ENCODE results near the gene RASSF5. TPM values are rescaled to one million over a fixed set of nuclear protein-coding genes. Genes with fewer than 3 reads are reported as not detected.

Gene RASSF5
- total RNA-seq, 1 experiment from 2014 or later, result 2.1 TPM

DNA sequence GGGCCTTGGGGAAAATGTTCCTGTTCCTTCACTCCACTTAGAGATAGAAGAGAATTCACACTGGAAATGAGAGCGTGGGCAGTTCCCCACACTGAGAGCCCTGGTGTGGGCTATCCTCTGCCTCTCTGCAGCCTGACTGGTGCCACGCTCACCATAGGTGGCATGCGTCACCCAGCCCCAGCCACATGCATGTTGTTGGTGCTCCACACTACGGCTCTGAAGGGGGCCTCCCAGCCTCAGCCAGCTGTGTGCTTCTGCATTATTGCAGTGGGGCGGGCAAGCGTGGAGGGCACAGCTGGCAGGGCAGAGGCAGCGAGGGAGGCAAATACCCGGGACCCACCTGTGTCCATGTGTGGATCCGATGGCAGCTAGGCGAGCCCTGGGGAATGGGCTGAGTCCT lies 14.7 kb upstream of the RASSF5 start:
- Mint-ChIP-seq H3K4me3 (no peak overlapping the region), H3K36me3 (no peaks in the 10 kb centered on the region), H3K27me3 (ENCODE audit: low read depth) (no peaks in the 10 kb centered on the region), H3K27ac (no peak overlapping the region), H3K9me3 (no peaks in the 10 kb centered on the region), H3K4me1 (no peaks in the 10 kb centered on the region)
- no peak for ATAC-seq
- ChIA-PET CTCF (interaction anchor here (0.6 to 5.1 kb wide), 4 partner anchors 12 to 93 kb away, joined by 3 to 126 read pairs (median 6); no protein-coding TSS in a partner anchor), POLR2A (no interaction called here)
- DNase-seq (ENCODE audit: low spot score), result no peak
- no peak for TF ChIP-seq USF1 (CRISPR knock-in tag; IDR thresholded peaks at IDR 0.05)
- TF ChIP-seq ZBTB43 (CRISPR knock-in tag; IDR thresholded peaks at IDR 0.05), result no peak
- no peak for TF ChIP-seq ELF4 (CRISPR knock-in tag; IDR thresholded peaks at IDR 0.05; ENCODE audit: low read depth)
- TF ChIP-seq ZNF671 (CRISPR knock-in tag; IDR thresholded peaks at IDR 0.05), result no peak
- no peak for TF ChIP-seq ZNF423 (CRISPR knock-in tag; IDR thresholded peaks at IDR 0.05)
- TF ChIP-seq, protein P1, sequence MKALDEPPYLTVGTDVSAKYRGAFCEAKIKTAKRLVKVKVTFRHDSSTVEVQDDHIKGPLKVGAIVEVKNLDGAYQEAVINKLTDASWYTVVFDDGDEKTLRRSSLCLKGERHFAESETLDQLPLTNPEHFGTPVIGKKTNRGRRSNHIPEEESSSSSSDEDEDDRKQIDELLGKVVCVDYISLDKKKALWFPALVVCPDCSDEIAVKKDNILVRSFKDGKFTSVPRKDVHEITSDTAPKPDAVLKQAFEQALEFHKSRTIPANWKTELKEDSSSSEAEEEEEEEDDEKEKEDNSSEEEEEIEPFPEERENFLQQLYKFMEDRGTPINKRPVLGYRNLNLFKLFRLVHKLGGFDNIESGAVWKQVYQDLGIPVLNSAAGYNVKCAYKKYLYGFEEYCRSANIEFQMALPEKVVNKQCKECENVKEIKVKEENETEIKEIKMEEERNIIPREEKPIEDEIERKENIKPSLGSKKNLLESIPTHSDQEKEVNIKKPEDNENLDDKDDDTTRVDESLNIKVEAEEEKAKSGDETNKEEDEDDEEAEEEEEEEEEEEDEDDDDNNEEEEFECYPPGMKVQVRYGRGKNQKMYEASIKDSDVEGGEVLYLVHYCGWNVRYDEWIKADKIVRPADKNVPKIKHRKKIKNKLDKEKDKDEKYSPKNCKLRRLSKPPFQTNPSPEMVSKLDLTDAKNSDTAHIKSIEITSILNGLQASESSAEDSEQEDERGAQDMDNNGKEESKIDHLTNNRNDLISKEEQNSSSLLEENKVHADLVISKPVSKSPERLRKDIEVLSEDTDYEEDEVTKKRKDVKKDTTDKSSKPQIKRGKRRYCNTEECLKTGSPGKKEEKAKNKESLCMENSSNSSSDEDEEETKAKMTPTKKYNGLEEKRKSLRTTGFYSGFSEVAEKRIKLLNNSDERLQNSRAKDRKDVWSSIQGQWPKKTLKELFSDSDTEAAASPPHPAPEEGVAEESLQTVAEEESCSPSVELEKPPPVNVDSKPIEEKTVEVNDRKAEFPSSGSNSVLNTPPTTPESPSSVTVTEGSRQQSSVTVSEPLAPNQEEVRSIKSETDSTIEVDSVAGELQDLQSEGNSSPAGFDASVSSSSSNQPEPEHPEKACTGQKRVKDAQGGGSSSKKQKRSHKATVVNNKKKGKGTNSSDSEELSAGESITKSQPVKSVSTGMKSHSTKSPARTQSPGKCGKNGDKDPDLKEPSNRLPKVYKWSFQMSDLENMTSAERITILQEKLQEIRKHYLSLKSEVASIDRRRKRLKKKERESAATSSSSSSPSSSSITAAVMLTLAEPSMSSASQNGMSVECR (CRISPR knock-in tag; IDR thresholded peaks at IDR 0.05; ENCODE audit: borderline replicate concordance), result no peak

GRCh38 chr1:206493279-206493678 lies 14.1 kb upstream of the RASSF5 start:
- no peaks in the 10 kb centered on the region for H3K36me3 Mint-ChIP-seq
- H3K4me1 Mint-ChIP-seq, result peaks cover under 1% of the 10 kb centered on the region; the same call in 1 of the 2 replicates
- DNase-seq (ENCODE audit: low spot score) (no peak), ATAC-seq (no peak)
- H3K9me3 Mint-ChIP-seq, result no peaks in the 10 kb centered on the region
- H3K27me3 Mint-ChIP-seq (ENCODE audit: low read depth), result no peaks in the 10 kb centered on the region
- POLR2A ChIA-PET, result no interaction called here
- TF ChIP-seq ZNF671 (CRISPR knock-in tag; IDR thresholded peaks at IDR 0.05) (no peak), ZNF416 (CRISPR knock-in tag; IDR thresholded peaks at IDR 0.05) (no peak), KAT7 (CRISPR knock-in tag; IDR thresholded peaks at IDR 0.05; ENCODE audit: borderline replicate concordance) (no peak), HMGA2 (CRISPR knock-in tag; IDR thresholded peaks at IDR 0.05) (no peak), RELA (CRISPR knock-in tag; IDR thresholded peaks at IDR 0.05; ENCODE audit: borderline replicate concordance) (no peak), MLX (CRISPR knock-in tag; IDR thresholded peaks at IDR 0.05) (no peak)
- TF ChIP-seq, protein P2, sequence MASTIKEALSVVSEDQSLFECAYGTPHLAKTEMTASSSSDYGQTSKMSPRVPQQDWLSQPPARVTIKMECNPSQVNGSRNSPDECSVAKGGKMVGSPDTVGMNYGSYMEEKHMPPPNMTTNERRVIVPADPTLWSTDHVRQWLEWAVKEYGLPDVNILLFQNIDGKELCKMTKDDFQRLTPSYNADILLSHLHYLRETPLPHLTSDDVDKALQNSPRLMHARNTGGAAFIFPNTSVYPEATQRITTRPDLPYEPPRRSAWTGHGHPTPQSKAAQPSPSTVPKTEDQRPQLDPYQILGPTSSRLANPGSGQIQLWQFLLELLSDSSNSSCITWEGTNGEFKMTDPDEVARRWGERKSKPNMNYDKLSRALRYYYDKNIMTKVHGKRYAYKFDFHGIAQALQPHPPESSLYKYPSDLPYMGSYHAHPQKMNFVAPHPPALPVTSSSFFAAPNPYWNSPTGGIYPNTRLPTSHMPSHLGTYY (CRISPR knock-in tag; IDR thresholded peaks at IDR 0.05), result no peak
- H3K27ac Mint-ChIP-seq, result no peak overlapping the region
- H3K4me3 Mint-ChIP-seq, result no peak overlapping the region
- CTCF ChIA-PET, result interaction anchor here (0.6 to 5.1 kb wide), 5 partner anchors 11 to 93 kb away, joined by 3 to 126 read pairs (median 6); no protein-coding TSS in a partner anchor

DNA sequence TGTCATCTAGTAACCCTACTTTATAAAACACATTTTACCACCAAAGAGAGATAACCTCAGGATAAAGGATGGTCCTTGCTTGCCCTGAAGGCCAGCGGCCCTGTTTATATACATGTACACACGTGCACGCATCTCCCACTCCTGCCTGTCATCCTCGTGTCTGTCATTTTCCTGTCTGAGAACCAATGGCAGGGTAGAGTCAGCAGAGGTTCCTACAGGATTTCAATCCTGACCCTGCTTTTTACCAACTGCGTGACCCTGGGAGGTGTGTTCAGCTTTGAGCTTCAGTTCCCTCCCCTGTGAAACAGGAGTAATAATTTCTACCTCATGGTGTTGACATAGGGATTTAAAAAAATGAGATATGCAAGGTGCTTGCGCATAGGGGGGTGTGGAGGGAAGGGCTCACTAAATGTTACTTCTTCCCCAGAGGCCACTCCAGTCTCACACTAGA lies 12.3 kb upstream of the RASSF5 start:
- TF ChIP-seq SMAD3 (CRISPR knock-in tag; IDR thresholded peaks at IDR 0.05; ENCODE audit: borderline replicate concordance) (no peak), TEAD4 (CRISPR knock-in tag; IDR thresholded peaks at IDR 0.05) (no peak), ZNF121 (CRISPR knock-in tag; IDR thresholded peaks at IDR 0.05) (no peak)
- no peak overlapping the region for H3K4me3 Mint-ChIP-seq
- DNase-seq (ENCODE audit: low spot score), result no peak
- no peaks in the 10 kb centered on the region for H3K27me3 Mint-ChIP-seq (ENCODE audit: low read depth)
- ATAC-seq, result no peak
- H3K9me3 Mint-ChIP-seq, result no peaks in the 10 kb centered on the region
- no peaks in the 10 kb centered on the region for H3K36me3 Mint-ChIP-seq
- peaks cover 7% of the 10 kb centered on the region; the same call in 1 of the 2 replicates for H3K4me1 Mint-ChIP-seq
- no peak overlapping the region for H3K27ac Mint-ChIP-seq
- ChIA-PET CTCF (interaction anchor here (0.6 to 2.0 kb wide), 8 partner anchors 11 to 906 kb away, joined by 3 to 14 read pairs (median 4); partner anchors contain the start of genes IKBKE and RASSF5), POLR2A (no interaction called here)

Measured in WTC11 (cell line).